ENCODE results near the gene GAK. TPM values are rescaled to one million over a fixed set of nuclear protein-coding genes. Genes with fewer than 3 reads are reported as not detected.

GAK gene
- total RNA-seq, 1 donor from 2014 or later, result 116 TPM

- DNase-seq (ENCODE audit: low spot score, unreplicated experiment), result no peak
- no peak overlapping the region for H3K27ac Mint-ChIP-seq
- no peaks in the 10 kb centered on the region for H3K36me3 Mint-ChIP-seq (ENCODE audit: insufficient read depth)
- peaks cover 62% of the 10 kb centered on the region for H3K27me3 Mint-ChIP-seq
- TF ChIP-seq CTCF (IDR thresholded peaks at IDR 0.05; ENCODE audit: unreplicated experiment), result no peak
- H3K9me3 Mint-ChIP-seq (ENCODE audit: low read depth), result no peaks in the 10 kb centered on the region
- H3K4me1 Mint-ChIP-seq (ENCODE audit: low read depth), result no peaks in the 10 kb centered on the region
- no peak overlapping the region for H3K4me3 Mint-ChIP-seq (ENCODE audit: low read depth)
Observed at GRCh38 chr4:822361-823175, 109.5 kb downstream of the GAK start.

- Mint-ChIP-seq H3K27ac (no peak overlapping the region), H3K27me3 (peaks cover 64% of the 10 kb centered on the region), H3K4me3 (ENCODE audit: low read depth) (no peak overlapping the region), H3K36me3 (ENCODE audit: insufficient read depth) (no peaks in the 10 kb centered on the region), H3K4me1 (ENCODE audit: low read depth) (no peaks in the 10 kb centered on the region), H3K9me3 (ENCODE audit: low read depth) (no peaks in the 10 kb centered on the region)
- DNase-seq (ENCODE audit: low spot score, unreplicated experiment), result no peak
- no peak for TF ChIP-seq CTCF (IDR thresholded peaks at IDR 0.05; ENCODE audit: unreplicated experiment)
Observed at GRCh38 chr4:821631-822030, 110.5 kb downstream of the GAK start.

- Mint-ChIP-seq H3K27me3 (peaks cover 66% of the 10 kb centered on the region), H3K4me3 (ENCODE audit: low read depth) (no peak overlapping the region), H3K36me3 (ENCODE audit: insufficient read depth) (no peaks in the 10 kb centered on the region), H3K4me1 (ENCODE audit: low read depth) (no peaks in the 10 kb centered on the region), H3K27ac (no peak overlapping the region), H3K9me3 (ENCODE audit: low read depth) (no peaks in the 10 kb centered on the region)
- DNase-seq (ENCODE audit: low spot score, unreplicated experiment), result no peak
- TF ChIP-seq CTCF (IDR thresholded peaks at IDR 0.05; ENCODE audit: unreplicated experiment), result no peak
Observed at GRCh38 chr4:821181-821591, 110.9 kb downstream of the GAK start.

GRCh38 chr4:820230-821172, 111.6 kb downstream of the GAK start:
- Mint-ChIP-seq H3K4me3 (ENCODE audit: low read depth) (no peak overlapping the region), H3K27ac (no peak overlapping the region), H3K36me3 (ENCODE audit: insufficient read depth) (no peaks in the 10 kb centered on the region), H3K4me1 (ENCODE audit: low read depth) (peaks cover 5% of the 10 kb centered on the region), H3K9me3 (ENCODE audit: low read depth) (no peaks in the 10 kb centered on the region), H3K27me3 (peaks cover 68% of the 10 kb centered on the region)
- no peak for TF ChIP-seq CTCF (IDR thresholded peaks at IDR 0.05; ENCODE audit: unreplicated experiment)
- DNase-seq (ENCODE audit: low spot score, unreplicated experiment), result no peak

Data from progenitor cell of endocrine pancreas (in vitro differentiated cells).